Stimulated activated CD8-positive, alpha-beta memory T cell treated with anti-CD3 and anti-CD28 coated beads, Interleukin-12 subunit alpha, Interleukin-12 subunit beta, amount 100 ng/mL, for 24 hours (primary cell): ENCODE results near the gene SIAH2.

Experiments
- DNase-seq: peaks from one replicate; pipeline ENCODE4 v3.0.0-alpha.2; 2020; ENCODE audit errors: extremely low read depth

The SIAH2 gene

DNA sequence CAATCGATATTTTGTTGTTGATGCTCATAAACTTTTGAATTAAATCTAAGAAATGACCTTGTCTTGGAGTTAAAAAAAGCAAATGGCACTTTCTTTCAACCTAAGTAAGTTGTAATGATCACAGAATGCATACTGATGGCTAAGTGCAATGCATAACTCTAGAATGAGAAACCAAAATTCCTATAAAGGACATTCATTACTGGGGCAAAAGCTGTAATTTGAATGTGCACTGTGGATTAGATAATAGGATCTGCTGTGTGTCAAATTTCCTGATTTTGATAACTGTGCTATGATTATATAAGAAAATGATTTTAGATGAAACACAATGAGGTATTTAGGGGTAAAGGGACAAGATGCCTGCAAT is 14.3 kb downstream of the SIAH2 start:
- no peak for DNase-seq

DNA sequence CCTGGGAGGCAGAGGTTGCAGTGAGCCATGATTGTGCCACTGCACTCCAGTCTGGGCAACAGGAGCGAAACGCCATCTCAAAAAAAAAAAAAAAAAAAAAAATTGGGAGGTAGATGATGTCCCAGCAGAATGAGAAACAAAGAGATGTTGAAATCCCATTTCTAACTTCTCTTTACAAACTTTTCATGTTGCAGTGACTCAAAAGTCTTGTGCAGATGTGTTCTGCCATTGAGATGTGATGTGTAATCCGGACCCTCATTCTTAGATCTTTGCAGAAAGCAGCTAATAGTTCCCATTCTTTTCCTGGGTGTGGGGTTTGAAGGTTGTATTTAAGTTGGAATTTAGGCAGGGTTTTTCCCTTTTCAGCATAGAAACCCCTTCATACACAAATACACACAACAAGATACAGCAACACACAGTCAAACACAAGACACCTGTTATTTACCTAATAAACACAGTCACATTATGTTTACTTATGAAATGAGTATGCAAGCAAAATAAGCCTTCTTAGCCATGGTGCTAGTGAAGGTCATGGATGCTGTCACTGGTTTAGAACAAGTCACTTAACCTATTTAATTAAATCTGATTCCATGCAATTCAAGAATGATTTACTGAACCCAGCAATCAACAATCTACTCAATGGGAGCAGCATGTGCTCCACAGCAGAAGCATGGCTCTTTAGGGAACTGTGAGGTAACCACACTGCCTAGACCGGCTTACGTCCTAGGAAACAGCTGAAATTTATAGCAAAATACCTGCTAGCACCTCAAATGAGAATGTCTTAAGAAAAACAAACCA is 14.9 kb downstream of the SIAH2 start:
- DNase-seq, result no peak

DNA sequence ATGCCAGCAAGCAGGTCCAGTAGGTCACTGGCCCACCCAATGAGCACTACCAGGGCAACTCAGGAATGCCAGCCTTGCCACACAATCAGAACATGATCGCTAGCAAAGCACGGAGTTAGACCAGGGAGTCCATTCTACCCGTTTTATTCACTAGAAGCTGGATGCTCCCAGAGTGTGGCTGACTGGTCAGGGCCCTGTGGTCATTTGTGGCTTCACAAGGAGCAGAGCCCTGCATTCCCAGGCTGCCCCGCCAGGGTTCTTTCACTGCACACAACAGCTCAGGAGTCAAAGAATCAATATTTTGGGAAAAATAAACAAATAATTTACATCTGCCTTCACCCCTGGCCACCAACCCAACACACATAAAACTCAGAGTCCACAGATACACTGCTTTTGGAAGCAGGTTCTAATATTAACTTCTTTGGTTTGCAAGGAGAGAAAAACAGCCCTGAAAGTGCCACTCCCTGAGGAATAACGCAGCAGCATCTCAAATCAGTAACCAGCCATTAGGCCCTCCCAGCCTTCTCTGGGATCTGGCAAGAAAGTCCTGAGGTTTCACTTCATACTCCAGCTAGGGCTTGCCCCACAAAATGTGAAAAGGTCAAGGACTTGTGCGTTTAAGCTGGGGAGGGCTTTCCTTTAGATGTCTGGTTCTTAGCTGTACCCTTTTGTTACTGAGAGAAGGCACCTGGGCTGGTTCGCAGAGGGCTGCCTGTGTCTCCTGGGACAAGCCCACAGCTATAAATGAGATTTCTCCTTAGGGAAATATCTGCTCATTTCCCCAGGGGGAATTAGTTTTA is 16.0 kb downstream of the SIAH2 start:
- no peak for DNase-seq

DNA sequence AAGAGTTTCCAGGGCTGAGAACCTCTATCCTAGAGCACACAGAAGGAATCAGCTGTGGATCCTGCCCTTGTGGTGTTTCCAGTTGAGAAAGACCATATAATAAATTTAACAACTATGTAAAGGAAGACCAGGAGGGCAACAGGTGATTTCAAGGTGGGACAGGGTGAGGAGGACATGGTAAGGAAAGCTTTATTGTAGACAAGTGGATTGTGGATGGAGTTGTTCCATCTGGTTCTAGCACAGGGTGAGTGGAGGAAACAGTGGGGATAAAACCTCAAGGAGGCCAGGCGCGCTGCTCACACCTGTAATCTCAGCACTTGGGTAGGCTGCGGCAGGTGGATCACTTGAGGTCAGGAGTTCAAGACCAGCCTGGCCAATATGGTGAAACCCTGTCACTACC is 17.1 kb downstream of the SIAH2 start:
- DNase-seq, result no peak

DNA sequence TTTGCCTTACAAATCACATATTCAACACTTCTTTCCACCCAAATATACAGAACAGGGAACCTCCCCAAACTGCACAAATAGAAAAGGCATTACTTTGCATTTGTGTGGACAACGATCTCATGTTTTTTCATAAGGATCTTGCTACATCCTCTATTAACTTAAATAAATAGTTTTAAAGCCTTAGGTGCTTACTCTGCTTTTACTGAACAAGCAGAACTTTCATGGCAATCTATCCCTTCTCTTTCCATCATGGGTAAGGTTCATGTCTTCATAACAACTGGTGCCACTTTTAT is 18.1 kb downstream of the SIAH2 start:
- DNase-seq, result no peak

DNA sequence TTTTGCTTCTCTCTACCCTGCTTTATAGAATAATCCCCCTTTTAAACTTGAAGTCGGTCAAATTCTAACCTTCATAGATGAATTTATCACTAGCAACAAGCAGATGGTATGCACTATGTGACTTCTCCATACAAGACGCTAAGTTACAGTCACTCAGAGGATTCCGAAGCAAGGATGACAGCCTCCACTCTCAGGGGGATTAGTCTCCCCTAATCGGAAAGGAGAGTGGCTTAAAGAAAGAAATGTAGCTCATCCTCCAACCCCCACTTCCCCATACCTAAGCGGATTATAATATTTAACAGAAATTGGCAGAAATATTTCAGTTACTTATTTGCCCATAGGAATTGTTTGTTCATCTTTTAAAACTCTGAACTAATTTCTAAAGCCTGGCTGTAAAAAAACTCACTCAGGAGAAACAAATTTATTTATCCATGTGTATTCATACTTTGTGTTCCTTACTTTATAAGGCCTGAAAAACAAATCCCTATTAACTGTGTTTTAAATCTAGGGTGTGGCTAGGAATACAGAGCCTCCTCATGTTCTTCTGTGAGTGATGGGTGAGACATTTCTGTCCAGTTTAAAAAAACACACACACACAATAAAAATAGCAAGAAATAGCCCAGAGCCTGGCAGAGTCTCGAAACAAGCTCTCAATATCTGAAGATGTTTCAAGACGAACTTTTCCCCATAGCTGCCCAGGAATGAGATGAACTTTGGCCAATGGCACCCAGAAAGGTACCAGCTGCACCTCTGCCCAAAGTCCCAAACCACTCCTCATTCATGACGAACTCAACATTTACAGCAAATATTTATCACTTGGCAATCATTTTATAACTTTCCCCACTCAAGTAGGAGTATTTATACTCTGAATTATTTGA is 18.7 kb downstream of the SIAH2 start:
- no peak for DNase-seq

DNA sequence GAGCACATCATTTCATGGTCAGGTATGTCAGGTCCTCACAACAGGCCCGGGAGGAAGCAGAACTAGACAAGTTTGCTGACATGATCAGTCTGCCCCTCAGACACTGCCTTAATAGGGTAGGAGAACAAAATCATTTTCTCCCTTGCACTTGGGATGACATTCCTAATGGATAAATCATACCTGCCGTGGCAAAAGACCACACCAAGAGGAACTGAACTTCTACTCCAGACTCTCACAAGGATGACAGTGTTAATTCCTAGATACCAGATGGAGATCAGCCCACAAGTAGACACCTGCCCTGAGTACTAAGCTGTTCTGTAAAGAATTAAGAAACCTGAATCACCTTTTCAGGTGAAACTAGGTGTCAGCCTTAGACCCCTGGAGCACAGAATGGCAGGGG is 19.5 kb downstream of the SIAH2 start:
- DNase-seq, result no peak

DNA sequence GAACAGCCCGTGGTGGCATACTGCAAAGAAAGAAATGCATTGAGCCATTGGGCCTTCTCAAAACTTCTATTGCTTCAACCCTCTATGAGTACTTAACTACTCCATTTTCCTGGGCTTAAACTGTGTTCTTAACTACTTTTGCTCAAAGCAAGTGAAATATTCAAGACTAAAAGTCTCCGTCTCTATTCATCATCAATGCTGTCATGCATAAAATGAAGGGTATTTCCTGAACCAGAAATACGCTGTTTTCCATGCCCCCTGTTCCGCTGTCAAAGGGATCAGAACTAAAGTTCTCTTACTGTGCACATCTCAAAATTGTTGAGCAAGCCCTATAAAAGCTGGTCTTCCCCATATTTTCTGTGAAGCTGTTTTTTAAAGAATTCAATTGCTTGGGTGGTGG is 20.3 kb downstream of the SIAH2 start:
- DNase-seq, result no peak

DNA sequence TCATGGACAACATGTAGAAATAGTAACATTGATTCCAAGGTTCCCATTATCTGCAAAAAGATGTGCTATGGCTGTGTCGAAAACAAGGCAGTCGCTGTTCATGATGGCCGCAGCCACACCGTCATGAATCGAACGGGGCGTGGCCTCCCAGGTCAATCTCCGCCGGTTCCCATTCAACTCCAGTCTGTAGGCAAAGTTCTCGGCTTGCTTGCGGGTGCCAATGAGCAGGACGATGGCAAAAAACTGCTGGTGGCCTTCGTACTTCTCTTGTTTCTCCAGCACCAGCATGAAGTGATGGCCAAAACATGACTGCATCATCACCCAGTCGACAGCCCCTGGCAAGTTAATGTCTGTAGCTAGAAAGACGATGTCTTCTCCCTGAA is 20.8 kb downstream of the SIAH2 start:
- DNase-seq, result no peak

DNA sequence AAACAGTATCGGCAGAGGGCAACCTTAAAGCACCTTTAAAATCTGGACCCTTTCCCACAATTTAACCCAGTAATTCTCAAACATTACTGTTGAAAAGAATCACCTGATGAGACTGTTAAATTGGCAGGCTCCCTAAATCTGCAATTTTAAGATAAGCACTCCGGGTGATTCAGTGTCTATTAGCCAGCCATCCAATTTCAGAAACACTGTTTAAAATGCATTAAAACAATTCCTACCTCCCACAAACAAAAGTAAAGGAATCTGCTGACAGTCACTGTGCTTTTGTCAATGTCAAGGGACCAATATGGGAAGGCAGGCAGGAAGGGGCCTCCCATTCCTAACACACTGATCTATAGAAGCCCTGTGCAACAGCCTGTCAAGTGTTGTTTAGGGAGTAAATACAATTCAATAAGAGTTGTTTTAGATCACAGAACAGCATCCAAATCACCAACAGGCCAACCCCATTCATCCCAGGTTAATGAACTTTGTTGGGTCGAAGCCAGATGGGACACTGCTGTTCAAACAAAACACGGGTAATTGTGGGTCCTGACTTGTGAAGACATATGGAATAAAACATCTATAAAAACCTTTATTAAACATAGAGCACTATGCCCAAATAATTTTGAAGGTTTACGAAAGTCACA is 21.4 kb downstream of the SIAH2 start:
- DNase-seq, result no peak

DNA sequence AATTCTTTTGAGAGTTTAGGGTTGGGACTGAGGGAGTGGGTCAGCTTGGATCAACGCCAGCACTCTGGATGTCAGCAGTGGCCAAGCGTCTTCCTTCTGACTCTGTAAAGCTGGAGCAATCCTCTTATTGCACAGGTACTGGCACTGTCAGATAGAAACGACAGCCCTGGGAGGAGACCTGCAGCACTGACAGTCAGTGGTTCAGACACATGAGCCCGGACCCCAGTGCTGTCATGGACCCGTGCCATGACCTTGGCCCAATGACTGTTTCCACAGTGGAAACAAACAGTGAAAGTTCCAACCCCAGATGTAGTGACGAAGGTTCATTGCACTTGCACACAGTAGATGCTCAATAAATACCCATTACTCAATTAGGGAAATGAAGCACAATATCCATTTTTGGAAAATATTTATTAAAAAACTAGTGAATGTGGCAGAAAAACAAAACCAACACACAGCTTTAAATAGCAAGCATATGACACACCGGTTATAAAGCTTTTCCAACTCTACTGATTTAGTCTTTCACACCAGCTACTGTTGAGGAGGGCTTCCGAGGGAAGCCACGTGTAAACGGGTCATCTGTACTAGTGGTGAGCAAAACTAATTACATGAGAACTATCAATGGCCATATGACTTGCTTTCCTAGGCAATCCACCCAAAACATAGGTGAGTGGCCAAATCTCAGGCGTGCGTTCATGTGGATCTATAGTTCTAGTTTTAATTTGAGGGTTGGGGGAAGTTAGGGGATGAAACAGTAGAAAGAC is 22.1 kb downstream of the SIAH2 start:
- no peak for DNase-seq

DNA sequence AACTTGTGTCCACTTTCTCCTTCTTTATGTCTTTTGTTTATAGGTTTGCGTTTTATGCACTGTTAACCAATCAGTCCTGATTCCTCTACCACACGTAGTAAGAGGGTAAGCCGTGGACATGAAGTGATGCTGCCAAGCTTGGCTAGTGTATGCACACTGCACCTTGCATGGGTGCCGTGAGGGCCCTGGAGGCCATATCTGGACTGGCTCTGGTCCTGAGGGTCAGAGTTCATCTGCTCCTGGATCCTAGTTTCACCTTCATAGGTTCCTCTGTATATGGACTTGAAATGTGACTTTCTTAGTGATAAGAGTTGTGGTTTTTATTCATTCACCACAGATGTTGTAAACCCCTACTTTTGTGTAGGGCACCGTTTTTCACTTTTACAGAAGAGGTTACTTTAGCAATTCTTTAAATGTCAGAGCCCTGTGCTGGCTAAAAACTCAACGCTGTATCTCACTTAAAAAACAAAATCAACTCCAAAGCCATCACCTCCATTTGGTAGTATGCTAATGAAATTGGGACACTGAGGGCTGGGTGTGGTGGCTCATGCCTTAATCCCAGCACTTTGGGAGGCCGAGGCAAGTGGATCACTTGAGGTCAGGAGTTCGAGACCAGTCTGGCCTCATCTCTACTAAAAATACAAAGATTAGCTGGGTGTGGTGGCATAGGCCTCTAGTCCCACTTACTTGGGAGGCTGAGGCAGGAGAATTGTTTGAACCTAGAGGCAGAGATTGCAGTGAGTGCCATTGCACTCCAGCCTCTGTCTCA is 22.9 kb downstream of the SIAH2 start:
- DNase-seq, result no peak

DNA sequence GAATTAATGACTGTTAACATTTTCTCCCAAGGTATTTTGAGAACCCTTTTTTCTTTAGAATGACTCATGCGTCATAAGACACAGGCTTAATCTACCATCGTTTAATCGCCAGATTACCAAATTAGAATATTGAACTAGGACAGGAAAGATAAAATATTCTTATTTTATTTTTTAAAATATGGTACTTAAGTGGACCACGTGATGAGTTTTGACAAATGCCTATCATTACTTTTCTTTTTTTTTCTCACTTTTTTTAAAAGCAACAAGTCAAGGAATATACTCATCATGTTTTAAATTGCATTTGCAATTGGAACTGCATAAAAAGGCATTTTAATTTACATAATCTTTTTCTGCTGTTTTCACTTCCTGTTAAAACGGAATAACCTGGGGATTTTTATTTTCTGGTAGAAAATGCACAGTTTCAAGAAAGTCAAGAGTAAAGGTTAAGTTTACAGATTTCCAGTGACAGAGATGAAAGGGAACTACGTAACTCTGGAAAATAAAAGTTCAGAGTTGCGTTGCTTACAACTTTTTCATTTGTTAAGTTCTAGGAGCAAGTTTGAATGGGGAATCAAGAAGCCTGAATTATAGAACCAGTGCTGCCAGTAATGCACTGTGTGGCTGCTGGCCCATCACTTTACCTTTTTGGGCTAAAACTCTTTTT is 23.6 kb downstream of the SIAH2 start:
- no peak for DNase-seq

DNA sequence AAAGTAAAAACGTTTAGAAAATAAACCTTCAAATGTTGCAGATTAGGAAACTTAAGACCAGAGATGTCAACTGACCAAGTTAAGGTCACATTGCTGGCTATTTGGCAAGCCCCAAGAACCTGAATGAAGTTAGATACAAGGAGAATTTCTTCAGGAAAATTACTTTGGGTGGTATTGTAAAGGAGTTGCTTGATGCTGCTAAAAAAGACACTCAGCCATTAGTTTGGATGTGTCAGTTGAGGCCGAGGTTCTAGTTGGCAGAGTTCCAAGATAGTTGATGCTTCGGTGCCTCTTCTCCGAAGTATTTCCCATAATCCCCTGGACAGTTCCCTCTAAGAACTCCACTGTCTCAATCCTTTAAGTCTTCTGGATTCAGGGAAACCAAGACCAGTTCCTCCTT is 24.3 kb downstream of the SIAH2 start:
- DNase-seq, result no peak

DNA sequence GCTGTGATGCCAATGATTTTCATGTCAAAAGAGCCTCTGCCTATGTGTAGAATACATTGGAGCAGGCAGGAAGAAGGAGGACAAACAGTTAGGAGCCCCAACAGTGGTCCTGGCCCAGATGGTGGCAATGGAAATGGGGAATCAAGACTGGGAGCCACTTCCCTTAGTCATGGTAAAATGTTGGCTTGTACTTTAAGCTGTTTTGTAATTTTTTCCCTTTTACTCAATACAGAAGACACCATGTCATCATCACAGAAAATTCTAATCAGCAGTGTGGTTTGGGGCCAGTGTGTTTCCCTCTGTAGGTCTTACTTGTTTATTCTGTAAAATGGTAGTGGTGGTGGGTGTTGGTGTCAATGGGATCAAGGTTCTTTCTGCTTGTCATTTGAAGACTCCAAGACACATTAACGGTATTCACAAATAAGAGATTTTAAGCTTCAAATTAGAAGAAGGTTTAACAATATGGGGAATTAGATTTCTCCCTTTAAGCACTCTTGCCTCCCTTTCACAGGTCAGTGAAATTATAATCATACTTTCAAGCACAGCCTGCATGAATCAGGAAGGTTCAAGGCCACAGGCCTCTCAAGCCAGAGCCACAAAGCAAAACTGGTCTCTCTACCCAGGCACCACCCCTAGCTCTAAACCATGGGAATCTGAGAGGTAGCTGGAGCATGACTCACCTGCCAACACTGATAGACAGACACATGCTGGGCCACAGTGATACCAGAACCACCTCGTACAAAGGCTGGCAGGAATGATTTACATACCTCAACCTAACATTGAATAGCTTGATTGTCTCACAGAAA is 24.9 kb downstream of the SIAH2 start:
- DNase-seq, result no peak

DNA sequence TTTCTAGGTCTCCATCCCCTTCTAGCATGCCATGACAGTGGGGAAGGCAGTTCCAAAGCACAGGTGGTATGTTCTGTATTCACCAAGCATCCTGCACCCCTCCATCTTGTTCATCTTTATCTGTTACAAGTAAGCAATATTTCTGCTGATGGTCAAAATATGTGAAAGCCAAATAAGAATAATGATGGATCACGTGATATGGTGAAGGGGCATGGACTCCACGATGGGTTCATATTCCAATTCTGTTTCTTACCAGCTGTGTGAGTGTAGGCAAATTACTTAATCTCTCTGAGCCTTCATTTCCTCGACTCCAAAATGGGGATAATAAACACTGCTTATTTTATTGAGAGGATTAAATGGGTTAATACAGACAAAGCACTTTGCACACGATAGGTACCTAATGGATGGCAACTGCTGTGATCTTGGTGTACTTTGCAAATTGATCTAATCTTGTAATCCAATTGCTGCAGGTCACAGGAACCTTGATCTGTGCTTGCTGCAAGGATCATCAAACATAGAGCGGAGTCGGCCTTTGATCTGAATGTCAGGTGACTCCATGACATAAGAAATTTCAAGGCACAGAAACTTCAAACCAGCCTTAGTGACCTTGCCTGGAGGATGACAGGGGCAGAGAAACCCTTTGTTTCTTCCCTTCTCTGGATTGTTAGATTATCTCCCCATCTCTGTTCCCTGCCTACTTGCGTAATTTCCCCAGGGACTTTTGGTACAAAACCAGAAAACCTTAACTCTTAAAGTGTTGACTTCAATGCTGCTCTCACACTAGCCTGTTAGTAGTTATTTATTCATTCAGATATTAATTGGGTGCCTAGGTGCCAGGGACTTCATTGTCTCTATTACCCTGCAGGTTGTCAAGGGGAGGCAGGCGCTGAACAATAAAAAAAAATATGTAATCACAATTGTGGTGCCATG is 25.8 kb downstream of the SIAH2 start:
- no peak for DNase-seq

DNA sequence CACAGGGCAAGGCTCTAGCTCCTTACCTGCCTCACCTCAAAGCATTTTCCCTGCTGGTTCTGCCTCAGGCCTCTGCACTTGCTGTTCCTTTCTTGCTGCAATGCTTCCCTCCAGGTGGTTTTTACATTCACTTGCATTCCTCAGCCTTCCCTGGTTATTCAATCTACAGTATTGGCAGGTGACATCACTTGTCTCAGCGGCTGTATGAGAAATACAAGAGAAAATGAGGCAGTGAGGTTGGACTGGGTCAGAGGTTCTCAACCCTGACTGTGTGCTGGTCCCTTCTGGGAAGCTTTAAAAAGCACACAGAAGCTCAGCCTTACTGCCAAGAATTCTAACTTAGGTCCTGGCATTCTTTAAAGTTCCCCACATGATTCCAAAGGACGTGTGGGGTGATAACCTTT is 26.7 kb downstream of the SIAH2 start:
- DNase-seq, result no peak

DNA sequence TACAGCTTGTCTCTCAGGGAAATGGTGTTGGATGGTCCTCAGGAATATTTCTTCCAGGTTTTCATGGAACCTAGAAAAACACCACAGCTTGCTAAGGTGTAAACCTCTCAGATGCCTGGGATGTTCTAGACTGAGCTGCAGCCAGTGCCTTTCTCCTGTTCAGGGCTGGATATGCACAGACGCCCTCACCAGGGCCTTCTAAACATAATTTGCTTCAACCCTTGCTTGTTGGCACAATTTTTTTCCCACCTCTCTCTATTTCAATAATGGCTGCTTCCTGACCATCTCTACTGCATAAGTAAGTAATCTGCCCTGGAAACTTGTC is 28.2 kb downstream of the SIAH2 start:
- no peak for DNase-seq
